GM21390 (cell line): Measurements from ENCODE around the gene VDAC1.
"Not testable (repeated sequence)": the region's sequence is repeated elsewhere in the genome, so short reads cannot be mapped to it uniquely, and the experiment has no call there.

ENCODE experiments used
- ATAC-seq: cut with Tn5 transposase; IDR thresholded peaks from one replicate; pipeline ENCODE4 v1.9.1; 2021; ENCODE audit not compliant: unreplicated experiment

The VDAC1 gene

GRCh38 chr5:134004626-134005416 lies at the start of gene VDAC1:
VDAC1 (minus strand) TSS chr5:134004975; CDS start chr5:133993012, 11,963 bp downstream.
- peak; percentile 80 for ATAC-seq

- ATAC-seq = no peak
Measured at GRCh38 chr5:134053840-134054338, 49.1 kb upstream of the VDAC1 start.

- ATAC-seq = no peak
Measured at GRCh38 chr5:134053314-134053839, 48.6 kb upstream of the VDAC1 start.

- ATAC-seq = no peak
Measured at GRCh38 chr5:134051305-134051704, 46.5 kb upstream of the VDAC1 start.

GRCh38 chr5:134048864-134049263 lies 44.1 kb upstream of the VDAC1 start:
- ATAC-seq = no peak

- no peak for ATAC-seq
Measured at GRCh38 chr5:134047687-134048056, 42.9 kb upstream of the VDAC1 start.

GRCh38 chr5:134046801-134047686 lies 42.3 kb upstream of the VDAC1 start:
- ATAC-seq = no peak

GRCh38 chr5:134046330-134046729 lies 41.6 kb upstream of the VDAC1 start:
- ATAC-seq = no peak

- no peak for ATAC-seq
Measured at GRCh38 chr5:134043793-134044792, 39.3 kb upstream of the VDAC1 start.

- ATAC-seq = no peak
Measured at GRCh38 chr5:134041570-134042411, 37.0 kb upstream of the VDAC1 start.

- no peak for ATAC-seq
Measured at GRCh38 chr5:134038138-134038537, 33.4 kb upstream of the VDAC1 start.

GRCh38 chr5:134037160-134037559 lies 32.4 kb upstream of the VDAC1 start:
- no peak for ATAC-seq

- no peak for ATAC-seq
Measured at GRCh38 chr5:134034326-134034725, 29.6 kb upstream of the VDAC1 start.

GRCh38 chr5:134030303-134030964 lies 25.7 kb upstream of the VDAC1 start:
- ATAC-seq = not testable (repeated sequence)

GRCh38 chr5:134029156-134029555 lies 24.4 kb upstream of the VDAC1 start:
- ATAC-seq = no peak

GRCh38 chr5:134028496-134028895 lies 23.7 kb upstream of the VDAC1 start:
- ATAC-seq = no peak

- no peak for ATAC-seq
Measured at GRCh38 chr5:134027288-134027615, 22.5 kb upstream of the VDAC1 start.

- ATAC-seq = peak; percentile 84
Measured at GRCh38 chr5:134026521-134027287, 21.9 kb upstream of the VDAC1 start.
